Measurements from ENCODE around the gene WDR73. TPM values are rescaled to one million over a fixed set of nuclear protein-coding genes. Genes with fewer than 3 reads are reported as not detected.
A peak's percentile ranks its signal among the peaks of the same experiment; 100 is the strongest.

WDR73 gene
- total and polyA plus RNA-seq, 9 of the 15 experiments (the other 6 are each of a cell fraction or from before 2014, with no cell fraction given), result 9.2 to 25.4 (median 21.7) TPM

DNA sequence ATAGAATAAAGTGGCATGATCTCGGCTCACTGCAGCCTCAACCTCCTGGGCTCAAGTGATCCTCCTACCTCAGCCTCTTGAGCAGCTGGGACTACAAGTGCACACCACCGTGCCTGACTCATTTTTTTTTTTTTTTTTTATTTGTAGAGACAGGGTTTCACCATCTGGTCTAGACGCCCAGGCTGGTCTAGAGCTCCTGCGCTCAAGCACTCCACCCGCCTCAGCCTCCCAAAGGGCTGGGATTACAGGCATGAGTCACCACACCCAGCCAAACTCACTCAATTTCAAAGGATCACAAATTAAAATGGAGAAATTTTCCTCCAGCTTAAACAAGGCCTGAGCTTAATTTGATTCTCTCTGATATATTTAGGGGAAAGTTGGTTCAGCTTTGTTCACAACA is 31.2 kb upstream of the WDR73 start:
- POLR2A ChIA-PET, result no interaction called here
- ATAC-seq, result peak; percentile 55

More for the DNA sequence above, 31.2 kb upstream of the WDR73 start:
- H3K9me1 ChIP-seq (ENCODE audit: control insufficient read depth, insufficient read depth, low read length), result no peaks in the 10 kb centered on the region
- H2AFZ ChIP-seq (ENCODE audit: low read depth, low read length), result no peak overlapping the region
- no peaks in the 10 kb centered on the region for H3K9me3 ChIP-seq (replicated peaks; ENCODE audit: control insufficient read depth, insufficient read depth, low read depth, low read length)
- peaks cover 8% of the 10 kb centered on the region for H3K79me2 ChIP-seq (ENCODE audit: control insufficient read depth, insufficient read depth, low read length)
- BruUV-seq (replicated peaks), result no TSS peak
- FAIRE-seq (no peak), DNase-seq (ENCODE audit: extremely low read depth in 1 of 4, low spot score in 3 of 4) (peak in 1 of 4 experiments; percentile 31)
- H4K20me1 ChIP-seq (replicated peaks; ENCODE audit: control insufficient read depth, insufficient read depth, low read length), result no peaks in the 10 kb centered on the region
- H3K27ac ChIP-seq (ENCODE audit: extremely low read depth, low read depth, low read length), result no peak overlapping the region
- H3K4me3 ChIP-seq, result no peak overlapping the region
- intact Hi-C loops (cut with micrococcal nuclease) (no loop called here), in situ Hi-C loops (cut with MboI) (no loop called here)
- H3K4me1 ChIP-seq (replicated peaks in 1 of 2; ENCODE audit: control insufficient read depth in 2 of 2, insufficient read depth in 2 of 2, low read length in 2 of 2), result no peaks in the 10 kb centered on the region; a peak in 1 of 5 replicates
- H3K36me3 ChIP-seq (ENCODE audit: control insufficient read depth, insufficient read depth, low read length), result peaks cover 87% of the 10 kb centered on the region
- TF ChIP-seq FOSL1 (tag; conservative IDR thresholded peaks at IDR 0.05) (peak; percentile 45; the same call in 1 of the 2 replicates), GTF2F1 (IDR thresholded peaks at IDR 0.05; ENCODE audit: low read depth, low read length) (no peak), JUND (IDR thresholded peaks at IDR 0.05; ENCODE audit: borderline replicate concordance, low read depth, low read length) (0 out of 2 replicates have a peak, but pooled peaks have one; percentile 12), JUND (tag; IDR thresholded peaks at IDR 0.05; ENCODE audit: borderline replicate concordance, low read depth, low read length) (no peak)
- TF ChIP-seq, protein P1, sequence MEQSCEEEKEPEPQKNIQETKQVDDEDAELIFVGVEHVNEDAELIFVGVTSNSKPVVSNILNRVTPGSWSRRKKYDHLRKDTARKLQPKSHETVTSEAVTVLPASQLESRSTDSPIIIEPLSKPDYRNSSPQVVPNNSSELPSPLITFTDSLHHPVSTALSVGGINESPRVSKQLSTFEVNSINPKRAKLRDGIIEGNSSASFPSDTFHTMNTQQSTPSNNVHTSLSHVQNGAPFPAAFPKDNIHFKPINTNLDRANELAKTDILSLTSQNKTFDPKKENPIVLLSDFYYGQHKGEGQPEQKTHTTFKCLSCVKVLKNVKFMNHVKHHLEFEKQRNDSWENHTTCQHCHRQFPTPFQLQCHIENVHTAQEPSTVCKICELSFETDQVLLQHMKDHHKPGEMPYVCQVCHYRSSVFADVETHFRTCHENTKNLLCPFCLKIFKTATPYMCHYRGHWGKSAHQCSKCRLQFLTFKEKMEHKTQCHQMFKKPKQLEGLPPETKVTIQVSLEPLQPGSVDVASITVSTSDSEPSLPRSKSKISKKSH (CRISPR knock-in tag; IDR thresholded peaks at IDR 0.05), result no peak
- TF ChIP-seq, protein P2, sequence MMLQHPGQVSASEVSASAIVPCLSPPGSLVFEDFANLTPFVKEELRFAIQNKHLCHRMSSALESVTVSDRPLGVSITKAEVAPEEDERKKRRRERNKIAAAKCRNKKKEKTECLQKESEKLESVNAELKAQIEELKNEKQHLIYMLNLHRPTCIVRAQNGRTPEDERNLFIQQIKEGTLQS (IDR thresholded peaks at IDR 0.05), result peak; percentile 59
- TF ChIP-seq, protein P2 (CRISPR knock-in tag; conservative IDR thresholded peaks at IDR 0.05), result no peak
- no peak overlapping the region for H3K9ac ChIP-seq (ENCODE audit: insufficient read depth in 1 of 2, low read depth in 2 of 2, low read length in 2 of 2)
- no peak overlapping the region for H3K4me2 ChIP-seq (ENCODE audit: insufficient read depth, low read length)
- H3K27me3 ChIP-seq (ENCODE audit: control insufficient read depth in 2 of 2, insufficient read depth in 2 of 2, low read length in 2 of 2), result no peaks in the 10 kb centered on the region
- 88% methylated on average over 1 of the region's 5 CpGs for WGBS (ENCODE audit: insufficient coverage, low coverage, missing lambda C conversion rate)
- CTCF ChIA-PET (ENCODE audit: low intra/inter-chr PET ratio), result no interaction called here
